ENCODE data around the gene KCNB1.

KCNB1 gene

GRCh38 chr20:49380337-49380780 is 102.1 kb downstream of the KCNB1 start:
- no peak for DNase-seq (ENCODE audit: low read depth)
- no peak overlapping the region for H3K4me3 ChIP-seq (ENCODE audit: low read depth, low read length)

- H3K4me3 ChIP-seq (ENCODE audit: low read depth, low read length): no peak overlapping the region
- no peak for DNase-seq (ENCODE audit: low read depth)
Observed at GRCh38 chr20:49379338-49379737, 103.1 kb downstream of the KCNB1 start.

GRCh38 chr20:49377326-49377725 is 105.1 kb downstream of the KCNB1 start:
- no peak for DNase-seq (ENCODE audit: low read depth)
- no peak overlapping the region for H3K4me3 ChIP-seq (ENCODE audit: low read depth, low read length)

- DNase-seq (ENCODE audit: low read depth): no peak
- H3K4me3 ChIP-seq (ENCODE audit: low read depth, low read length): no peak overlapping the region
Observed at GRCh38 chr20:49375170-49375569, 107.3 kb downstream of the KCNB1 start.

- no peak for DNase-seq (ENCODE audit: low read depth)
- H3K4me3 ChIP-seq (ENCODE audit: low read depth, low read length): no peak overlapping the region
Observed at GRCh38 chr20:49372095-49372734, 110.3 kb downstream of the KCNB1 start.

- H3K4me3 ChIP-seq (ENCODE audit: low read depth, low read length): no peak overlapping the region
- DNase-seq (ENCODE audit: low read depth): no peak
Observed at GRCh38 chr20:49368596-49368995, 113.9 kb downstream of the KCNB1 start.

GRCh38 chr20:49367113-49367512 is 115.4 kb downstream of the KCNB1 start:
- no peak overlapping the region for H3K4me3 ChIP-seq (ENCODE audit: low read depth, low read length)
- DNase-seq (ENCODE audit: low read depth): no peak

GRCh38 chr20:49366687-49367086 is 115.8 kb downstream of the KCNB1 start:
- DNase-seq (ENCODE audit: low read depth): no peak
- no peak overlapping the region for H3K4me3 ChIP-seq (ENCODE audit: low read depth, low read length)

GRCh38 chr20:49361862-49362660 is 120.4 kb downstream of the KCNB1 start:
- DNase-seq (ENCODE audit: low read depth): no peak
- H3K4me3 ChIP-seq (ENCODE audit: low read depth, low read length): no peak overlapping the region

- no peak for DNase-seq (ENCODE audit: low read depth)
- H3K4me3 ChIP-seq (ENCODE audit: low read depth, low read length): no peak overlapping the region
Observed at GRCh38 chr20:49360242-49360968, 122.1 kb downstream of the KCNB1 start.

GRCh38 chr20:49356676-49357075 is 125.8 kb downstream of the KCNB1 start:
- H3K4me3 ChIP-seq (ENCODE audit: low read depth, low read length): no peak overlapping the region
- DNase-seq (ENCODE audit: low read depth): no peak

GRCh38 chr20:49354673-49355072 is 127.8 kb downstream of the KCNB1 start:
- H3K4me3 ChIP-seq (ENCODE audit: low read depth, low read length): no peak overlapping the region
- DNase-seq (ENCODE audit: low read depth): no peak

- DNase-seq (ENCODE audit: low read depth): no peak
- H3K4me3 ChIP-seq (ENCODE audit: low read depth, low read length): no peak overlapping the region
Observed at GRCh38 chr20:49353348-49353747, 129.1 kb downstream of the KCNB1 start.

GRCh38 chr20:49352751-49353150 is 129.7 kb downstream of the KCNB1 start:
- H3K4me3 ChIP-seq (ENCODE audit: low read depth, low read length): no peak overlapping the region
- DNase-seq (ENCODE audit: low read depth): no peak

- no peak overlapping the region for H3K4me3 ChIP-seq (ENCODE audit: low read depth, low read length)
- no peak for DNase-seq (ENCODE audit: low read depth)
Observed at GRCh38 chr20:49351775-49352174, 130.7 kb downstream of the KCNB1 start.

- no peak for DNase-seq (ENCODE audit: low read depth)
- no peak overlapping the region for H3K4me3 ChIP-seq (ENCODE audit: low read depth, low read length)
Observed at GRCh38 chr20:49349694-49350252, 132.7 kb downstream of the KCNB1 start.

- DNase-seq (ENCODE audit: low read depth): no peak
- no peak overlapping the region for H3K4me3 ChIP-seq (ENCODE audit: low read depth, low read length)
Observed at GRCh38 chr20:49349078-49349477, 133.4 kb downstream of the KCNB1 start.

- DNase-seq (ENCODE audit: low read depth): no peak
- no peak overlapping the region for H3K4me3 ChIP-seq (ENCODE audit: low read depth, low read length)
Observed at GRCh38 chr20:49348563-49348962, 133.9 kb downstream of the KCNB1 start.

GRCh38 chr20:49347156-49347555 is 135.3 kb downstream of the KCNB1 start:
- no peak overlapping the region for H3K4me3 ChIP-seq (ENCODE audit: low read depth, low read length)
- no peak for DNase-seq (ENCODE audit: low read depth)

GRCh38 chr20:49346682-49347081 is 135.8 kb downstream of the KCNB1 start:
- H3K4me3 ChIP-seq (ENCODE audit: low read depth, low read length): no peak overlapping the region
- no peak for DNase-seq (ENCODE audit: low read depth)

Measured in skeletal muscle cell (primary cell).